Lung (tissue), 12 donors: Measurements from ENCODE around the gene ZNF85. TPM values are rescaled to one million over a fixed set of nuclear protein-coding genes. Genes with fewer than 3 reads are reported as not detected.
"Not testable (repeated sequence)": the region's sequence is repeated elsewhere in the genome, so short reads cannot be mapped to it uniquely, and the experiment has no call there.

Experiments used
- ATAC-seq: fragments of 200-7000 bp; cut with Tn5 transposase; one replicate; pipeline ENCODE4 v1.9.1; 2020; ENCODE audit warnings: moderate number of reproducible peaks; ENCODE audit not compliant: insufficient read depth, low FRiP score
- DNase-seq, 3 donors: peaks; one replicate each; pipeline ENCODE4 v3.0.0-alpha.2; 2013 to 2017
- H3K27ac ChIP-seq, 2 donors: one replicate each; pipeline ENCODE4 v1.5.1; 2013; ENCODE audit warnings: mild to moderate bottlenecking in 2 of 2, moderate library complexity in 2 of 2, control low read depth in 1 of 2, inconsistent platforms in 1 of 2, low read depth in 1 of 2, low read length in 1 of 2
- H3K27me3 ChIP-seq, 3 donors: one replicate each; pipeline ENCODE4 v1.5.1; 2013; ENCODE audit warnings: low read length in 2 of 3; ENCODE audit not compliant: control insufficient read depth in 3 of 3, insufficient read depth in 3 of 3
- H3K36me3 ChIP-seq, 4 donors: one replicate each; pipeline ENCODE4 v1.5.1; 2013; ENCODE audit warnings: low read length in 4 of 4, mild to moderate bottlenecking in 1 of 4, moderate library complexity in 1 of 4; ENCODE audit not compliant: control insufficient read depth in 4 of 4, insufficient read depth in 4 of 4
- H3K4me1 ChIP-seq, 5 donors: one replicate each; pipeline ENCODE4 v1.5.1; 2013; ENCODE audit warnings: low read length in 5 of 5, mild to moderate bottlenecking in 2 of 5, moderate library complexity in 1 of 5; ENCODE audit not compliant: control insufficient read depth in 5 of 5, insufficient read depth in 5 of 5
- H3K4me3 ChIP-seq: one replicate; pipeline ENCODE4 v1.5.1; 2013; ENCODE audit warnings: mild to moderate bottlenecking, control low read depth, moderate library complexity
- H3K9ac ChIP-seq, 2 donors: one replicate each; pipeline ENCODE4 v1.5.1; 2013; ENCODE audit warnings: low read length in 2 of 2, control low read depth in 1 of 2; ENCODE audit not compliant: insufficient read depth in 1 of 2
- H3K9me3 ChIP-seq, 4 donors: one replicate each; pipeline ENCODE4 v1.5.1; 2013; ENCODE audit warnings: low read length in 3 of 4, mild to moderate bottlenecking in 1 of 4, moderate library complexity in 1 of 4; ENCODE audit not compliant: control insufficient read depth in 4 of 4, insufficient read depth in 3 of 4
- WGBS, 2 donors: extraction: QIAGEN DNeasy Blood & Tissue Kit; methylation state at CpG; one replicate each; pipeline ENCODE4 v1.1.7; 2013; 5-methylcytosine and 5-hydroxymethylcytosine counted together
- polyA plus RNA-seq, 2 donors: library from polyadenylated mRNA; stranded (reverse); fragments of 200-250 nt; gene quantifications; one replicate each; pipeline ENCODE4 v1.2.1, GENCODE V29; 2013
- total RNA-seq, 2 donors: library from RNA; depleted of rRNA in 1 of 2; stranded (reverse); fragments of >200 nt in 1 of 2; gene quantifications; one replicate each; pipeline ENCODE4 v1.2.1, GENCODE V29; 2014 to 2021
- TF ChIP-seq, protein P1 (sequence below): IDR thresholded peaks from 2 replicates; pipeline ENCODE4 v1.5.1; 2012; ENCODE audit warnings: mild to moderate bottlenecking; ENCODE audit errors: control extremely low read depth, extremely low read depth
- donor health status: control.
- donor health status: control.
- donor health status: Bipolar disorder and iron deficiency.
- donor health status: healthy.
- donor health status: DM: yes; HTN: yes; CAD: no.

Gene ZNF85
- total and polyA plus RNA-seq, 4 donors = 2.6 to 23.0 (median 5.4) TPM

DNA sequence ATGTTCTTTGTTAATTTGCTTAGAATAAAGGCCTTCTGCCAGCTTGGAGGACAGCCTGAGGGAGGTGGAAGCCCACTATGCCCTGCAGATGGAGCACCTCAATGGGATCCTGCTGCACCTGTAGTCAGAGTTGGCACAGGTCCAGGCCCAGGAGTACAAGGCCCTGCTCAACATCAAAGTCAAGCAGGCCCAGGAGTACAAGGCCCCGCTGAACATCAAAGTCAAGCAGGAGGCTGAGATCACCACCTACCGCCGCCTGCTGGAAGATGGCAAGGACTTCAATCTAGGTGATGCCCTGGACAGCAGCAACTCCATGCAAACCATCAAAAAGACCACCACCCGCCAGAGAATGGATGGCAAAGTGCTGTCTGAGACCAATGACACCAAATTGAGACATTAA lies 41.7 kb downstream of the ZNF85 start:
- H3K9ac ChIP-seq = no peak overlapping the region
- TF ChIP-seq, protein P1, sequence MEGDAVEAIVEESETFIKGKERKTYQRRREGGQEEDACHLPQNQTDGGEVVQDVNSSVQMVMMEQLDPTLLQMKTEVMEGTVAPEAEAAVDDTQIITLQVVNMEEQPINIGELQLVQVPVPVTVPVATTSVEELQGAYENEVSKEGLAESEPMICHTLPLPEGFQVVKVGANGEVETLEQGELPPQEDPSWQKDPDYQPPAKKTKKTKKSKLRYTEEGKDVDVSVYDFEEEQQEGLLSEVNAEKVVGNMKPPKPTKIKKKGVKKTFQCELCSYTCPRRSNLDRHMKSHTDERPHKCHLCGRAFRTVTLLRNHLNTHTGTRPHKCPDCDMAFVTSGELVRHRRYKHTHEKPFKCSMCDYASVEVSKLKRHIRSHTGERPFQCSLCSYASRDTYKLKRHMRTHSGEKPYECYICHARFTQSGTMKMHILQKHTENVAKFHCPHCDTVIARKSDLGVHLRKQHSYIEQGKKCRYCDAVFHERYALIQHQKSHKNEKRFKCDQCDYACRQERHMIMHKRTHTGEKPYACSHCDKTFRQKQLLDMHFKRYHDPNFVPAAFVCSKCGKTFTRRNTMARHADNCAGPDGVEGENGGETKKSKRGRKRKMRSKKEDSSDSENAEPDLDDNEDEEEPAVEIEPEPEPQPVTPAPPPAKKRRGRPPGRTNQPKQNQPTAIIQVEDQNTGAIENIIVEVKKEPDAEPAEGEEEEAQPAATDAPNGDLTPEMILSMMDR = no peak
- ATAC-seq (no peak), DNase-seq (peak in 2 of 3 donors; percentile 9 to 15)
- peaks cover 0 to 17% (median 0%) of the 10 kb centered on the region in 4 donors for H3K9me3 ChIP-seq
- H3K4me3 ChIP-seq = no peak overlapping the region
- H3K36me3 ChIP-seq = no peaks in the 10 kb centered on the region
- no peak overlapping the region for H3K27ac ChIP-seq
- no peaks in the 10 kb centered on the region for H3K27me3 ChIP-seq
- WGBS, 2 donors = 45 to 54% methylated on average over 4 of the region's 4 CpGs
- H3K4me1 ChIP-seq = no peaks in the 10 kb centered on the region

DNA sequence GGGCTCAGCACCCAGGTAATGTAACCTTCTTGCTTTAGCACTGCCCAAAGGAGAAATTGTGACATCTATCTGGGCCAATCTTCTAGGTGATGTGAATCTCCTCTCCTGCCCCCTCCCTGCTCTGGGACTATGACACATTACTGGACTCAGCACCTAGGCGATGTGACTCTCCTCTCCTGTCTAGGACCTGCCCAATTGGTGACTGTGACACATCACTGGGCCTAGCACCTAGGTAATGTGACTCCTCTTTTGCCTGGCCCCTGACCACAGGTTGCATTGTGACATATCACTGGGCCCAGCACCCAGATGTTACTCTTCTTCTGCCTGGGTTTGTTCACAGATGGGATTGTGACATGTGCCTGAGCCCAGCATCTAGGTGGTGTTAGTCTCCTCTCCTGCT lies 45.0 kb downstream of the ZNF85 start:
- no peak overlapping the region for H3K4me3 ChIP-seq
- DNase-seq = no peak
- ATAC-seq = no peak
- no peaks in the 10 kb centered on the region for H3K27me3 ChIP-seq
- peaks cover 0 to 20% (median 0%) of the 10 kb centered on the region in 4 donors for H3K9me3 ChIP-seq
- H3K4me1 ChIP-seq = no peaks in the 10 kb centered on the region
- H3K36me3 ChIP-seq = no peaks in the 10 kb centered on the region
- H3K9ac ChIP-seq = no peak overlapping the region
- WGBS, 2 donors = 77 to 86% methylated on average over 1 of the region's 1 CpG
- H3K27ac ChIP-seq = no peak overlapping the region
- TF ChIP-seq, protein P1 = no peak

DNA sequence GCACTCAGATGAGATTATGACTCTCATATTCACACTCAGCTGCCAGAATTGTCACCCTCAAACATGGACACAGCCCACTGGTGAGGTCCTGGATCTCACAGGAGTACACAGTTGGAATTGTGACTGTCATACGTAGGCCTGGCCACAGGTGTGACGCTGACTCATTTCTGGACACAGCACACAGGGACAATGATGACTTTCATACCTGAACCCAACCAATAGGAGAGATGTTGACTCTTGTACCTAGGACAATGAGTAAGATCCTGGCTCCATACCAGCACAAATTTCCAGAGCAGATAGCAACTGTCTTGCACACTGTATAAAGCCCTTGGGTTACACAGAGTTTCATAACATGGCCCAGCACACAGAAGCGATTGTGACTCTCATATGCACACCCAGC lies 46.4 kb downstream of the ZNF85 start:
- Histone ChIP-seq H3K36me3 (no peaks in the 10 kb centered on the region), H3K9ac (no peak overlapping the region), H3K9me3 (peaks cover 0 to 20% (median 0%) of the 10 kb centered on the region in 4 donors), H3K4me1 (no peaks in the 10 kb centered on the region), H3K27ac (no peak overlapping the region), H3K27me3 (no peaks in the 10 kb centered on the region), H3K4me3 (no peak overlapping the region)
- DNase-seq (no peak), ATAC-seq (no peak)
- WGBS, 2 donors = 89 to 92% methylated on average over 3 of the region's 3 CpGs
- TF ChIP-seq, protein P1 = no peak

DNA sequence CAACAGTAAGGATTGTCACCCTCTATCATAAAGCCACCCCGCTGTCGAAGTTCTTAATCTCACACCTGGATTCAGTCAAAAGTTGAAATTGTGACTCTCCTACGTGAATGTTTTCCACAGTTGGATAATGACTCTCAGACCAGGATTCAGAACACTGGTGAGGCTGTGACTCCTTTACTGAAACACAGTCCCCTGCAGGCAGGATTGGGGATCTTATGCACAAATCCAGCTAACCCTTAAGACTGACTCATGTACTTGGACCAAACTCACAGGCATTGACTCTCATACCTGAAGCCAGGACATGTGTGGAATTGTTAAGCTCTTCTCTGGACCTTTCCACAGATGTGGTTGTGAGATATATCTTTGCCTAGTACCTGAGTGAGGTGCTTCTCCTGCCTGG lies 46.8 kb downstream of the ZNF85 start:
- no peaks in the 10 kb centered on the region for H3K27me3 ChIP-seq
- no peak overlapping the region for H3K9ac ChIP-seq
- WGBS, 2 donors = 92 to 93% methylated on average over 3 of the region's 3 CpGs
- no peaks in the 10 kb centered on the region for H3K4me1 ChIP-seq
- no peaks in the 10 kb centered on the region for H3K36me3 ChIP-seq
- DNase-seq (no peak), ATAC-seq (no peak)
- no peak overlapping the region for H3K27ac ChIP-seq
- H3K9me3 ChIP-seq = peaks cover 0 to 17% (median 0%) of the 10 kb centered on the region in 4 donors
- H3K4me3 ChIP-seq = no peak overlapping the region
- TF ChIP-seq, protein P1 = no peak

DNA sequence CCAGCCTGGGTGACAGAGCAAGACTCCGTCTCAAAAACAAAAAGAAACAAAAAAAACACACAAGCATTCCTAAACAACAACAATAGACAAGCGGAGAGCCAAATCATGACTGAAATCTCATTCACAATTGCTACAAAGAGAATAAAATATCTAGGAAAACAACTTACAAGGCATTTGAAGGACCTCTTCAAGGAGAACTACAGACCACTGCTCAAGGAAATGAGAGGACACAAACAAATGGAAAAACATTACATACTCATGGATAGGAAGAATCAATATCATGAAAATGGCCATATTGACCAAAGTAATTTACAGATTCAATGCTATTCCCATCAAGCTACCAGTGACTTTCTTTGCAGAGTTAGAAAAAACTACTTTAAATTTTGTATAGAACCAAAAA lies 69.7 kb downstream of the ZNF85 start:
- DNase-seq, H3K27me3 ChIP-seq, H3K9me3 ChIP-seq, H3K4me1 ChIP-seq, H3K27ac ChIP-seq, ATAC-seq, H3K4me3 ChIP-seq, H3K36me3 ChIP-seq, H3K9ac ChIP-seq: not testable (repeated sequence)
- 90 to 93% methylated on average over 2 of the region's 2 CpGs for whole genome bisulfite sequencing, 2 donors
